Fibroblast of mammary gland (primary cell): Measurements from ENCODE around the gene SIN3B.

Experiments
- DNase-seq: peaks from one replicate; pipeline ENCODE4 v3.0.0-alpha.2; 2010; ENCODE audit warnings: low read depth
- H3K4me3 ChIP-seq: 2 replicates; pipeline ENCODE4 v1.5.1; 2011; ENCODE audit warnings: low read depth, mild to moderate bottlenecking, low read length, moderate library complexity; ENCODE audit not compliant: control insufficient read depth
- TF ChIP-seq, protein P1 (sequence below): conservative IDR thresholded peaks from 2 replicates; pipeline ENCODE4 v1.5.1; 2011; ENCODE audit warnings: low read depth, low read length, inconsistent platforms; ENCODE audit not compliant: control insufficient read depth, insufficient read depth

Gene SIN3B

DNA sequence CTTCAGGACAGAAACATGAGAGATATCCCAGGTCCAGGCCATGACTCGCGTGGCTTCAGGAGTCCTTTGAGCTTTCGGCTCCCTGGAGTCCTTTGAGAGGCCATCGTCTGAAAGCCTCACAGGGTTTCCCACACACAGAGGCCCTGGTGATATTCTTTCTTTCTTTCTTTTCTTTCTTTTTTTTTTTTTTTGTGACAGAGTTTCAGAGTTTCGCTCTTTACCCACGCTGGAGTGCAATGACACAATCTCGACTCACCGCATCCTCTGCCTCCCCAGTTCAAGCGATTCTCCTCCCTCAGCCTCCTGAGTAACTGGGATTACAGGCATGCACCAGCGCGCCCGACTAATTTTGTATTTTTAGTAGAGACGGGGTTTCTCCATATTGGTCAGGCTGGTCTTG lies 5.5 kb downstream of the SIN3B start:
- DNase-seq: peak; percentile 67
- H3K4me3 ChIP-seq: no peak overlapping the region
- TF ChIP-seq, protein P1, sequence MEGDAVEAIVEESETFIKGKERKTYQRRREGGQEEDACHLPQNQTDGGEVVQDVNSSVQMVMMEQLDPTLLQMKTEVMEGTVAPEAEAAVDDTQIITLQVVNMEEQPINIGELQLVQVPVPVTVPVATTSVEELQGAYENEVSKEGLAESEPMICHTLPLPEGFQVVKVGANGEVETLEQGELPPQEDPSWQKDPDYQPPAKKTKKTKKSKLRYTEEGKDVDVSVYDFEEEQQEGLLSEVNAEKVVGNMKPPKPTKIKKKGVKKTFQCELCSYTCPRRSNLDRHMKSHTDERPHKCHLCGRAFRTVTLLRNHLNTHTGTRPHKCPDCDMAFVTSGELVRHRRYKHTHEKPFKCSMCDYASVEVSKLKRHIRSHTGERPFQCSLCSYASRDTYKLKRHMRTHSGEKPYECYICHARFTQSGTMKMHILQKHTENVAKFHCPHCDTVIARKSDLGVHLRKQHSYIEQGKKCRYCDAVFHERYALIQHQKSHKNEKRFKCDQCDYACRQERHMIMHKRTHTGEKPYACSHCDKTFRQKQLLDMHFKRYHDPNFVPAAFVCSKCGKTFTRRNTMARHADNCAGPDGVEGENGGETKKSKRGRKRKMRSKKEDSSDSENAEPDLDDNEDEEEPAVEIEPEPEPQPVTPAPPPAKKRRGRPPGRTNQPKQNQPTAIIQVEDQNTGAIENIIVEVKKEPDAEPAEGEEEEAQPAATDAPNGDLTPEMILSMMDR: no peak

DNA sequence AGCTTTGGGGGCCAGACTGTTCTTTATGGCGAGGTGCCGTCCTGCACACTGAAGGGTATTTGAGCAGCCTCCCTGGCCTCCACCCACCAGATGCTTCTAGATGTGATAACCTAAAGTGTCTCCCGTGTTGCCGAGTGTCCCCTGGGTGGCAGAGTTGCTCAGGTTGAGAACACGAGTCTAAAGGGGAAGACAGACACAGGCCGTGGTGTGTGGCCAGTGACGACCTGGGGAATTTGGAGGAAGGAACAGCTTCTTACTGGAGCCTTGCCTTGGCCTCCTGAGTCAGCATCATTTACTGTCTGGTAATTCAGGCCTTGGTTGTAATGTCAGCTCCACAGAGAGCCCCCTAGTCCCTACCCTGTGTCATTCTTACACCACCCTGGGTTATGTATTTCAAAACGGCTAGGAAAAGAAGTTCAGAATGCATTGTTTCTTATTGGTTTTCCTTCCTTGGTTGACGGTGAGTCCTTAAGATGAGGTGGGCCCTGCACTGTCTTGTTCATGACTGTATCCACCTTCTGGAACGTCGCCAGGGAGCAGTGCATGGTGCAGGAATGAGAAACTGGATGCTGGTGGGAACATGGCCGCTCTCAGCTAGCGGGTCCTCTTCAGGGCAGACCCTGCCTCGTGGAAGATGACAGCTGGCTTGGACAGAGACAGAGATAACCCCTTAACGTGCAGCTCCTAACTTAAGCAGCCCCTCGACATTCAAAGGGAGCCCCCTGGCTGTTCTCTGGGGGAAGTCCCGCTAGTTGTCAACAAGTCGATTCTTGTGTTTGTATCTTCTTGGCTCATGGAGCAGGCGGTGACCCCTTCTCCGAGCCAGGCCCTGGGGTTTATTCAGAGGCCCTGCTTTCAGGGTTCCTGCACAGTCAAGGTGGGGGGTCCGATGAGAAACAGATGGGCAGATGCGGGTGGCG lies 7.2 kb downstream of the SIN3B start:
- no peak overlapping the region for H3K4me3 ChIP-seq
- TF ChIP-seq, protein P1: peak; percentile 17

DNA sequence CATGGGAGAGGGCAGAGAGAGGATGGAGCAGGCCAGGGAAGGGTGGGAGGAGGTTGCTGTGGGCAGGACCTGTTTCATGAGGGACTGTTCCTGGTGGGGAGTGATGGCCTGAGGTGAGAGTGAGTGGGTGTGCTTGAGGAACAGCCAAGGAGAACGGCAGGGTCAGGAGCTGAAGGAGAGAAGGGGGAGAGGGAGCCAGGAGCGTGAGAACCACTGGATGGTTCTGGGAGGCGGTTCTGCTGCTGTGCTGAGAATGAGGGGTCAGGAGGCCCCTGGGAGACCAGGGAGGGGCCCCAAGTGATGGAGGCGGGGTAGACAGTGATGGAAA lies 7.8 kb downstream of the SIN3B start:
- DNase-seq: no peak
- no peak overlapping the region for H3K4me3 ChIP-seq
- TF ChIP-seq, protein P1: no peak

More for the DNA sequence above, 7.2 kb downstream of the SIN3B start:
- DNase-seq: peak; percentile 49

DNA sequence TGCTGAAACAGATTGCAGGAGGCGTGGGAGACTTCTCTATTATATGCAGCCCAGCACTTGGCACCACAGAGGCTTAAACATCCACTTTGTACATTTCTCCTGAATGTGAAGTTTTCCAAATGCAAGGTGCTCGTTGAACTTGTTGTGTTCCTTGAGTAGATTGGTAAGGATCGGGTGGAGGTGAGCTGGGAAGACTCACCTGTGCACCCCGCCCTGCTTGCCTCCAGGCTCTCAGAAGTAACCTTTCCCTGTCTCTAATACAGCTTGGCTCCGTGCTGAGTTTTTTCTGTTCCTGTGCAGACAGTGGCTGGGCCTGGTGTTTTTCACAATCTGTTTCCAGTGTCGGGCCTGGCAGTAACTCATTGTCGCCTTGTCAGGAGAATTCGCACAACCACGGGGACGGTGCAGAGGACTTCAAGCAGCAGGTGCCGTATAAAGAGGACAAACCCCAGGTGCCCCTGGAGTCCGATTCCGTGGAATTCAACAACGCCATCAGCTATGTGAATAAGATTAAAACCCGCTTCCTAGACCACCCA lies 12.3 kb downstream of the SIN3B start:
- no peak overlapping the region for H3K4me3 ChIP-seq
- TF ChIP-seq, protein P1: no peak
- no peak for DNase-seq

DNA sequence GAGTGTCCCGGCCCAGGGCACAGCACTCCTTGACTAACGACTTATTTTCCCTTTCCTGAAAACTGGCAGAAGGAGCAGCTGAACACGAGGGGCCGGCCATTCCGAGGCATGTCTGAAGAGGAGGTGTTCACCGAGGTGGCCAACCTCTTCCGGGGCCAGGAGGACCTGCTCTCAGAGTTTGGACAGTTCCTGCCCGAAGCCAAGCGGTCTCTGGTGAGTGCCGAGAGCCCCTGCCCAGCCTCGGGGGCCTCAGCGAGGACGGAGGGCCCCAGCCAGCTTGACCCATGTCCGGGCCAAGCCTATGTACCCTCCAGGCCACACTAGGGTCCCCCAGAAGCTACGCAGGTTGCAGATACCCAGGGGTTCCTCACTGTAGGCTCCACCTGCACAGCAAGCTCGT lies 17.7 kb downstream of the SIN3B start:
- H3K4me3 ChIP-seq: no peak overlapping the region
- no peak for DNase-seq
- TF ChIP-seq, protein P1: no peak

DNA sequence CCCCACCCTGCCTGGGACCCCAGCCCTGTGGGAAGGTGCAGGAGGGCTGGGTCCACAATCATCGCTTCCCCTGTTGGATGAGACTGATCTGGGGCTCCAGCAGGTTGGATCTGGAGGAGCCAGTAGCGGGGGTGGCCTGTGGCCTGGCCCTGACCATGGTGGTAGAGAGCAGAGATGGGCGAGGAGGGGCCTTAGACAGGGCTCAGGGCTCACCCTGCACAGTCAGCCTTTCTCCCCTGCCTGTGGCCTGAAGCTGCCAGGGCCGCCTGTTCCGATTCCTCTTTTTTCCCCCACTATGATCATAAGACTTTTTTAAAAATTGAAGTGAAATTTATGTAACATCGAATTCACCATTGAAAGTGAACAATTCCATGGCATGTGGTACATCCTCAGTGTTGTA lies 18.2 kb downstream of the SIN3B start:
- DNase-seq: no peak
- no peak overlapping the region for H3K4me3 ChIP-seq

More for the DNA sequence above, 18.2 kb downstream of the SIN3B start:
- TF ChIP-seq, protein P1: no peak
